ENCODE measurements around the gene SFSWAP. TPM values are rescaled to one million over a fixed set of nuclear protein-coding genes. Genes with fewer than 3 reads are reported as not detected.
A peak's percentile ranks its signal among the peaks of the same experiment; 100 is the strongest.
"Not testable (repeated sequence)": the region's sequence is repeated elsewhere in the genome, so short reads cannot be mapped to it uniquely, and the experiment has no call there.

The SFSWAP gene
- total RNA-seq, 1 experiment from 2014 or later, result 33.9 TPM

GRCh38 chr12:131735476-131736445, 24.9 kb downstream of the SFSWAP start:
- DNase-seq (ENCODE audit: low read depth), result no peak

- no peak for DNase-seq (ENCODE audit: low read depth)
Observed at GRCh38 chr12:131736446-131737149, 25.7 kb downstream of the SFSWAP start.

- DNase-seq (ENCODE audit: low read depth), result peak; percentile 79
Observed at GRCh38 chr12:131737150-131737827, 26.4 kb downstream of the SFSWAP start.

- DNase-seq (ENCODE audit: low read depth), result no peak
Observed at GRCh38 chr12:131738196-131738595, 27.3 kb downstream of the SFSWAP start.

- DNase-seq (ENCODE audit: low read depth), result no peak
Observed at GRCh38 chr12:131740626-131741025, 29.7 kb downstream of the SFSWAP start.

- DNase-seq (ENCODE audit: low read depth), result not testable (repeated sequence)
Observed at GRCh38 chr12:131742761-131743160, 31.9 kb downstream of the SFSWAP start.

GRCh38 chr12:131743410-131743809, 32.5 kb downstream of the SFSWAP start:
- DNase-seq (ENCODE audit: low read depth), result not testable (repeated sequence)

GRCh38 chr12:131743880-131744279, 33.0 kb downstream of the SFSWAP start:
- not testable (repeated sequence) for DNase-seq (ENCODE audit: low read depth)

GRCh38 chr12:131744675-131745074, 33.8 kb downstream of the SFSWAP start:
- DNase-seq (ENCODE audit: low read depth), result not testable (repeated sequence)

- no peak for DNase-seq (ENCODE audit: low read depth)
Observed at GRCh38 chr12:131745706-131746105, 34.8 kb downstream of the SFSWAP start.

- no peak for DNase-seq (ENCODE audit: low read depth)
Observed at GRCh38 chr12:131747276-131748177, 36.6 kb downstream of the SFSWAP start.

GRCh38 chr12:131749618-131750315, 38.9 kb downstream of the SFSWAP start:
- DNase-seq (ENCODE audit: low read depth), result no peak

- DNase-seq (ENCODE audit: low read depth), result no peak
Observed at GRCh38 chr12:131751335-131751734, 40.4 kb downstream of the SFSWAP start.

GRCh38 chr12:131752451-131752850, 41.6 kb downstream of the SFSWAP start:
- DNase-seq (ENCODE audit: low read depth), result no peak

- DNase-seq (ENCODE audit: low read depth), result no peak
Observed at GRCh38 chr12:131753005-131753404, 42.1 kb downstream of the SFSWAP start.

GRCh38 chr12:131753757-131754156, 42.9 kb downstream of the SFSWAP start:
- no peak for DNase-seq (ENCODE audit: low read depth)

- DNase-seq (ENCODE audit: low read depth), result no peak
Observed at GRCh38 chr12:131754184-131754583, 43.3 kb downstream of the SFSWAP start.

GRCh38 chr12:131755305-131756113, 44.6 kb downstream of the SFSWAP start:
- peak; percentile 33 for DNase-seq (ENCODE audit: low read depth)

GRCh38 chr12:131756441-131756840, 45.6 kb downstream of the SFSWAP start:
- no peak for DNase-seq (ENCODE audit: low read depth)

- DNase-seq (ENCODE audit: low read depth), result no peak
Observed at GRCh38 chr12:131757111-131757510, 46.2 kb downstream of the SFSWAP start.

Measured in Daoy (cell line).